Esophagus muscularis mucosa (tissue), 4 donors: Measurements from ENCODE around the gene BRPF1. TPM values are rescaled to one million over a fixed set of nuclear protein-coding genes. Genes with fewer than 3 reads are reported as not detected.

Experiments
- DNase-seq: peaks from one replicate; pipeline ENCODE4 v3.0.0-alpha.2; 2017; ENCODE audit errors: extremely low spot score
- H3K27ac ChIP-seq, 4 donors: fragments of 200-600 bp; sonication (generic); replicated peaks in 1 of 4; 1 replicate in 3 of 4; 2 replicates in 1 of 4; pipeline ENCODE4 v1.5.1; 2016 to 2019; ENCODE audit warnings: mild to moderate bottlenecking in 1 of 4
- H3K27me3 ChIP-seq, 4 donors: fragments of 200-600 bp; sonication (generic); one replicate each; pipeline versions ENCODE4 v1.5.1 to v1.6.0; 2016 to 2019
- H3K36me3 ChIP-seq, 4 donors: fragments of 200-600 bp; sonication (generic); one replicate each; pipeline ENCODE4 v1.5.1; 2016 to 2019
- H3K4me1 ChIP-seq, 4 donors: fragments of 200-600 bp; sonication (generic); one replicate each; pipeline ENCODE4 v1.5.1; 2016 to 2019
- H3K4me3 ChIP-seq, 4 donors: fragments of 200-600 bp; sonication (generic); 1 replicate in 2 of 4; 2 replicates in 2 of 4; pipeline ENCODE4 v1.5.1; 2016 to 2019; ENCODE audit warnings: mild to moderate bottlenecking in 4 of 4, moderate library complexity in 1 of 4
- H3K9me3 ChIP-seq, 4 donors: fragments of 200-600 bp; sonication (generic); 1 replicate in 3 of 4; 2 replicates in 1 of 4; pipeline ENCODE4 v1.5.1; 2016 to 2019
- EP300 ChIP-seq: sonication (generic); formaldehyde crosslinking; IDR thresholded peaks from one replicate; pipeline ENCODE4 v1.6.1; 2017; ENCODE audit warnings: antibody characterized with exemption
- POLR2A ChIP-seq: fragments of 450-650 bp; IDR thresholded peaks from one replicate; pipeline ENCODE4 v1.6.1; 2017; ENCODE audit warnings: antibody characterized with exemption, moderate library complexity, mild to moderate bottlenecking, low read depth
- POLR2AphosphoS5 ChIP-seq, 2 donors: sonication (generic); formaldehyde crosslinking; IDR thresholded peaks; one replicate each; pipeline ENCODE4 v1.6.1; 2017; ENCODE audit warnings: antibody characterized with exemption in 2 of 2
- WGBS: methylation state at CpG from one replicate; pipeline ENCODE4 v1.1.5; 2018; 5-methylcytosine and 5-hydroxymethylcytosine counted together
- intact Hi-C: fragments of 100-400 bp; cut with DNase I; formaldehyde crosslinking; loops from one replicate; pipeline ENCODE4 v1.15.1; 2023
- total RNA-seq, 4 donors: library from RNA; depleted of rRNA; stranded (reverse); fragments of >200 nt; gene quantifications; one replicate each; pipeline versions ENCODE4 v1.1.0 to v1.2.1, GENCODE V29; 2016
- TF ChIP-seq, protein P1 (sequence below), 3 experiments: fragments of 200-600 bp in 2 of 3; fragments of 450-650 bp in 1 of 3; sonication (generic) in 2 of 3; IDR thresholded peaks; one replicate each; pipeline ENCODE4 v1.5.1; 2017 to 2019; ENCODE audit warnings: antibody characterized with exemption in 3 of 3, mild to moderate bottlenecking in 2 of 3, moderate library complexity in 1 of 3

The BRPF1 gene
- total RNA-seq, 4 donors from 2014 or later = 16.2 to 23.3 (median 21.1) TPM

DNA sequence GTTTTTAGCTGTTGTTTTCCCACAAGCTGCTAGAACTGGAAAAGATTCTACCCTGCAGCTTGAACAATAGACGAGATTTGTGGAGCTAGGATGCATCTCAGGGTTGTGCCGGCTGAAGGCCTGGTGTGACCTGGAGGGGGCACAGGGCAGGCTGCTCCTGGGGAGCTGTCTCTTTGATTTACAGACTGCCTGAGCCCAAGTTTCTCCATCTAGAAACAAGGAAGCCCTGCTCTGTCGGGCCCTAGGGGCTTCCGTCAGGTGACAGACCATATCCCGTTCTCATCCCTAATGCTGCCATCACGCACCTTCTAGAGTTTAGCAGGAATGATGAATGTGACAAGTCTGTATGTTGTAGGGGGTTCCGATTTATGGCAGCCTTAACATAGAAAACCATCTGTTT, 35.8 kb upstream of the BRPF1 start:
- Histone ChIP-seq H3K27me3 (no peaks in the 10 kb centered on the region), H3K9me3 (no peaks in the 10 kb centered on the region), H3K27ac (no peak overlapping the region), H3K4me1 (no peaks in the 10 kb centered on the region), H3K4me3 (no peak overlapping the region), H3K36me3 (peaks cover 64 to 100% (median 99%) of the 10 kb centered on the region in 4 donors)
- WGBS = 86% methylated on average over 6 of the region's 7 CpGs
- no peak for DNase-seq
- TF ChIP-seq, protein P1, sequence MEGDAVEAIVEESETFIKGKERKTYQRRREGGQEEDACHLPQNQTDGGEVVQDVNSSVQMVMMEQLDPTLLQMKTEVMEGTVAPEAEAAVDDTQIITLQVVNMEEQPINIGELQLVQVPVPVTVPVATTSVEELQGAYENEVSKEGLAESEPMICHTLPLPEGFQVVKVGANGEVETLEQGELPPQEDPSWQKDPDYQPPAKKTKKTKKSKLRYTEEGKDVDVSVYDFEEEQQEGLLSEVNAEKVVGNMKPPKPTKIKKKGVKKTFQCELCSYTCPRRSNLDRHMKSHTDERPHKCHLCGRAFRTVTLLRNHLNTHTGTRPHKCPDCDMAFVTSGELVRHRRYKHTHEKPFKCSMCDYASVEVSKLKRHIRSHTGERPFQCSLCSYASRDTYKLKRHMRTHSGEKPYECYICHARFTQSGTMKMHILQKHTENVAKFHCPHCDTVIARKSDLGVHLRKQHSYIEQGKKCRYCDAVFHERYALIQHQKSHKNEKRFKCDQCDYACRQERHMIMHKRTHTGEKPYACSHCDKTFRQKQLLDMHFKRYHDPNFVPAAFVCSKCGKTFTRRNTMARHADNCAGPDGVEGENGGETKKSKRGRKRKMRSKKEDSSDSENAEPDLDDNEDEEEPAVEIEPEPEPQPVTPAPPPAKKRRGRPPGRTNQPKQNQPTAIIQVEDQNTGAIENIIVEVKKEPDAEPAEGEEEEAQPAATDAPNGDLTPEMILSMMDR (IDR thresholded peaks at IDR 0.05) = no peak
- TF ChIP-seq EP300 = no peak
- no peak for TF ChIP-seq POLR2AphosphoS5 (IDR thresholded peaks at IDR 0.05)
- TF ChIP-seq POLR2A = no peak
- intact Hi-C loops = no loop called here

DNA sequence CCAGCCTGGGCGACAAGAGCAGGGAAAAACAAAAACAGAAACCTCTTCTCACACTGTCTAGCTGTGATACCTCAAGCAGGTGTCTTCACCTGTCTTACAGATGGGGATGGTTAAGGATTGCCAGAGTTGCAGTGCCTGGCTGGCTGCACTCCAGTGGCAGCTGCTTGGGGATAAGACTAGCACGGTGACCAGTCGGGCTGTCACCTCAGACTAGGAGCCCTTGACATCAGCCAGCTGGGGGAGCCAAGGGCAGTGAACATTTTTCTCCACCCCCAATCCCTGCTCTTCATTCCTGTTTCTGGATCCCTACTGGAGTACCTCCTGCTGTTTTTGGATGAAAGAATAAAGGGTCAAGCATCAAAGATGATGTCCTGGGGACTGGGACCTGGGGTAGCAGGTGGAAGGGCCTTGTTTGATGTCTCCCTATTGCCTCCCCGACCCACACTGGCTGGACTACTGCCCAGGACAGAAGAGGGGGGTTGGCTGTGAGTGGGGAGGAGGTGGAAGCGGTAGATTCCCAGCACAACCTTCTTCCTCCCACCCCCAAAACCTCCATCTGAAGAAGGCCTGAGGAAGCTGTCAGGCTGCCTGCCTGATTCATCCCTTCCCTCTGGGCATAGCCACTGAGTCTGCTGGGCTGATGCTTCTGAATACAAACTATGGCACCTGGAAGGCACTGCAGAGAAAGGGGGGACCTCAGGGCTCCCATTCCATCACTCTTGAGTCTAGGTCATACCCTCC, 34.9 kb upstream of the BRPF1 start:
- 58% methylated on average over 5 of the region's 5 CpGs for WGBS
- TF ChIP-seq POLR2A (no peak), EP300 (no peak), POLR2AphosphoS5 (IDR thresholded peaks at IDR 0.05) (no peak)
- TF ChIP-seq, protein P1 (IDR thresholded peaks at IDR 0.05) = no peak
- intact Hi-C loops = no loop called here
- Histone ChIP-seq H3K9me3 (no peaks in the 10 kb centered on the region), H3K27me3 (no peaks in the 10 kb centered on the region), H3K4me1 (no peaks in the 10 kb centered on the region), H3K36me3 (peaks cover 56 to 100% (median 99%) of the 10 kb centered on the region in 4 donors), H3K4me3 (no peak overlapping the region), H3K27ac (no peak overlapping the region)
- DNase-seq = no peak

DNA sequence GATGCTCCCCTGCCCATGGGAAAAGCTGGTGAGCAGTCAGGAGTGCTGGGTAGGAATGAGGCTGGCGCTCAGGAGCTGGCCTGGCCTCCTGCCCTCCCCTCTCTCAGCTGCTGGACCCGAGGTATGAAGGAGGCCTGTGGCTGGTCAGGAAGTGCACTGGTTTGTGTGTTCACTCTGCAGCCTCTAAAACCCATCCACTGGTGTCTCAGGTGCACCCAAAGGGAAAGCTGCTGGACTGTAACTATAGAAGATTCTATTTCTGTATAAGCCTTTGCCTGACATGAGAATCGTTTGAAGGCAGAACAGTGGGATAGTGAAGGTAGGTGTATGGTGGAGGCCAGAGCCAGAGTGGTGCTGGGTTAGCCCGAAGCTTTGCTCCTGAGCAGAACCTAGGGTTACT, 33.6 kb upstream of the BRPF1 start:
- WGBS = 88% methylated on average over 2 of the region's 4 CpGs
- Histone ChIP-seq H3K9me3 (no peaks in the 10 kb centered on the region), H3K27me3 (no peaks in the 10 kb centered on the region), H3K27ac (no peak overlapping the region), H3K4me1 (no peaks in the 10 kb centered on the region), H3K4me3 (no peak overlapping the region), H3K36me3 (peaks cover 58 to 100% (median 99%) of the 10 kb centered on the region in 4 donors)
- DNase-seq = no peak
- no peak for TF ChIP-seq EP300
- TF ChIP-seq, protein P1 (IDR thresholded peaks at IDR 0.05) = no peak
- no peak for TF ChIP-seq POLR2AphosphoS5 (IDR thresholded peaks at IDR 0.05)
- no peak for TF ChIP-seq POLR2A
- intact Hi-C loops = no loop called here

DNA sequence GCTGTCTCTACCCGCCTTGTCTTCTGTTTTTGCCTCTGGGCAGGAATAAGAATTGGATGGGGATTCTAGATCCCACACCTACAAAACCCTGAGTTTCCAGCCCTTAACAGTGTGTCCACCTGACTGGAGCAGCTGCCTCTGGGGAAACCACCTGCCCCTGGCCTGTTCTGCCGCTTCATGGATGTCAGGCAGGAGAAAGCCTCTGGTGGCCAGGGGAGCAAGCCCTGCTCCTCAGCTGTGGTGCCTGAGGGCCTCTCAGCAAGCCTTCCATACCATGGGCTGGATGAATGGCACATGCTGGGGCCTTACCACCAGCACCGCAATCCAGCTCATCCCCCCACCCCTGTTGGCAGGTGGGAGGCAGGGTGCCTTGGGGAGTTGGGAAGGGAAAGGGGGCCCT, 33.2 kb upstream of the BRPF1 start:
- H3K4me3 ChIP-seq = no peak overlapping the region
- H3K4me1 ChIP-seq = peaks cover 0 to under 1% (median under 1%) of the 10 kb centered on the region in 4 donors
- intact Hi-C loops = no loop called here
- H3K27me3 ChIP-seq = peaks cover 0 to under 1% (median 0%) of the 10 kb centered on the region in 4 donors
- TF ChIP-seq POLR2A = no peak
- TF ChIP-seq POLR2AphosphoS5 (IDR thresholded peaks at IDR 0.05) = no peak
- TF ChIP-seq EP300 = no peak
- TF ChIP-seq, protein P1 (IDR thresholded peaks at IDR 0.05) = no peak
- DNase-seq = no peak
- peaks cover 54 to 98% (median 96%) of the 10 kb centered on the region in 4 donors for H3K36me3 ChIP-seq
- H3K27ac ChIP-seq = no peak overlapping the region
- no peaks in the 10 kb centered on the region for H3K9me3 ChIP-seq
- WGBS = 90% methylated on average over 3 of the region's 3 CpGs
